Activated CD8-positive, alpha-beta memory T cell treated with anti-CD3 and anti-CD28 coated beads, Interleukin-2, amount 50 U/mL, for 48 hours (primary cell): ENCODE measurements around the gene GRXCR2.

ENCODE experiments used
- DNase-seq: peaks from one replicate; pipeline ENCODE4 v3.0.0-alpha.2; 2020

Gene GRXCR2

GRCh38 chr5:145834554-145834916, 38.3 kb downstream of the GRXCR2 start:
- DNase-seq: no peak

- DNase-seq: no peak
Measured at GRCh38 chr5:145833631-145834200, 39.1 kb downstream of the GRXCR2 start.

GRCh38 chr5:145830594-145830993, 42.2 kb downstream of the GRXCR2 start:
- no peak for DNase-seq

GRCh38 chr5:145829708-145830361, 43.0 kb downstream of the GRXCR2 start:
- DNase-seq: no peak

GRCh38 chr5:145826895-145827674, 45.7 kb downstream of the GRXCR2 start:
- no peak for DNase-seq

- DNase-seq: no peak
Measured at GRCh38 chr5:145825751-145826180, 47.0 kb downstream of the GRXCR2 start.

- DNase-seq: no peak
Measured at GRCh38 chr5:145824040-145824439, 48.8 kb downstream of the GRXCR2 start.

- no peak for DNase-seq
Measured at GRCh38 chr5:145818604-145819003, 54.2 kb downstream of the GRXCR2 start.

GRCh38 chr5:145812877-145813276, 59.9 kb downstream of the GRXCR2 start:
- DNase-seq: no peak

GRCh38 chr5:145811834-145812625, 60.8 kb downstream of the GRXCR2 start:
- DNase-seq: no peak
